H54 (cell line): ENCODE data around the gene ANKRD60.
A peak's percentile ranks its signal among the peaks of the same experiment; 100 is the strongest.

Experiments used
- DNase-seq: peaks from one replicate; pipeline ENCODE4 v3.0.0; 2011; ENCODE audit warnings: low spot score, mixed read lengths; ENCODE audit not compliant: insufficient read length
- FAIRE-seq: peaks from 3 replicates; lab custom pipeline; 2011; peaks lifted over from hg19 to GRCh38; lab: Jason Lieb, UNC
- POLR2A ChIP-seq: IDR thresholded peaks from 2 replicates; pipeline ENCODE4 v1.6.1; 2011; ENCODE audit warnings: low read depth, mild to moderate bottlenecking, low read length

ANKRD60 gene

DNA sequence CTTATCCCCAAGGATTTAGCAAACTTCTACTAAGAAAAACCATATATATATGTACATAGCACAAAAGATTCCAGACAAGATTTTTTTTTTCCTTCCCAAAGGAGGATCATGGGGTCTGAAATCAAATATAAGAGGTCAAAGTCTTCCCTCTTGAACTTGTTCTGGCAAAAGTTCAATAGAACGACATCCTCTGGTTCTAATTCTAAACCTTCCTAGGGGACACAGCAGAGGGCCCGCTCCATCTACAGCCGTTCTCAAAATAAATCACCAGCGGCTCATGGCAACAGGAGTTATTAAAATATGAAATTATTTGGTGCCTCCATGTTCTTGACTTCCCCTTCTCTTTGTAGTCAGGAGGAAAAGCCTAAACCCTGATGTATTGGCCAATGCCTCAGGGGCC is 29.0 kb downstream of the ANKRD60 start:
- FAIRE-seq, result no peak
- DNase-seq, result no peak
- no peak for TF ChIP-seq POLR2A

DNA sequence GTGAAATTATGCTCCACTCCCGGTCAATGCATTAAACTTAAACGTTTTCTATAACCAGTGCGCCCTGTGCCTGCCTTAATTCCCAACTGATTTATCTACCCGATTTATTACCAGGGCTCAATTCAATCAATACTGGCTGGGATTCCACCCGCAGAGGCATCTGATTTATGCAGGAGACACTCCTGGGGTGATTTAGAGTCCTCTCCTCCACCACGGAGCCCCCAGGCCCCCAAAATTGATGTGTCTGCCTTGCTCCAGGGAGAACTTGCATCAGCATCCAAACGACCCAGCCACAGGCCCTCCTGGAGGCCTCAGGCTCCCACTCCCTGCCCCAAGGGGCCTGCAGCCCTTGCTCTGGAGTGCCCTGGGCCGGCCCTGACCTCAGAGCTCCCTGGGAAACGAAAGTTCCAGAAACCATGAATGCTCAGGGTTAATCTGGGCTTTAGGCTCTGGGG is 29.5 kb downstream of the ANKRD60 start:
- no peak for DNase-seq
- FAIRE-seq, result no peak
- TF ChIP-seq POLR2A, result no peak

DNA sequence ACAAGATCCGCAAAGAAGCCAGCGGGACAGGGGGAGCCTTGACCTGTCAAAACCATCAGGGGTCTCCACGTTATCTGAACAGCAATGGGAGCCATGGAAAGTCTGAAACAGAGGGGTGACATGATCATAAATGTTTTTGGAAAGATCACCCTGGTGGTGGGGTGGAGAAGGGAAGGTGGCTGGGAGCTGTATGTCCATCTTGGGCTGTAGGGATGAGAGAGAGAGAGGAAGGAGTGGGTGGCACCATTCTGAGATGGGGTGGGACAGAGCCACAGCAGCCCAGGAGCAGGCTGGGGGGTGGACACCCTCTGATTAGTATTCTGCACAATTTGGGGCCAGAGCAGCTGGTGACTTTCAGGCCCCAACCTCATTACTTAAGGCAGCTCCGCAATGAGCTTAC is 30.1 kb downstream of the ANKRD60 start:
- DNase-seq (no peak), FAIRE-seq (no peak)
- no peak for TF ChIP-seq POLR2A

DNA sequence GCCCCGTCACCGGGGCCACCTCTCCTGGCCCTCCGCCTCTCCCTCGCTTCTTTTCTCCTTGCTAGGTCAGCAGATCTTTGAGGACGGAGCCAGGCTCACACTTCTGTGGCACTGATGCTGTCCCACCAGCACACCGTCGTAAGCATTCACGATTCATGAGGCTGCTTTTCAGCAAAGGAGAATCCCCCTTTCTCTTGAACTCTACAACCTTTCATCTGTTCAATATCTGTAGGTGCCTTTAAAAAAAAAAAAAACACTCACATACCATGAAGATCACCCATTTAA is 31.3 kb downstream of the ANKRD60 start:
- DNase-seq (no peak), FAIRE-seq (no peak)
- TF ChIP-seq POLR2A, result no peak

DNA sequence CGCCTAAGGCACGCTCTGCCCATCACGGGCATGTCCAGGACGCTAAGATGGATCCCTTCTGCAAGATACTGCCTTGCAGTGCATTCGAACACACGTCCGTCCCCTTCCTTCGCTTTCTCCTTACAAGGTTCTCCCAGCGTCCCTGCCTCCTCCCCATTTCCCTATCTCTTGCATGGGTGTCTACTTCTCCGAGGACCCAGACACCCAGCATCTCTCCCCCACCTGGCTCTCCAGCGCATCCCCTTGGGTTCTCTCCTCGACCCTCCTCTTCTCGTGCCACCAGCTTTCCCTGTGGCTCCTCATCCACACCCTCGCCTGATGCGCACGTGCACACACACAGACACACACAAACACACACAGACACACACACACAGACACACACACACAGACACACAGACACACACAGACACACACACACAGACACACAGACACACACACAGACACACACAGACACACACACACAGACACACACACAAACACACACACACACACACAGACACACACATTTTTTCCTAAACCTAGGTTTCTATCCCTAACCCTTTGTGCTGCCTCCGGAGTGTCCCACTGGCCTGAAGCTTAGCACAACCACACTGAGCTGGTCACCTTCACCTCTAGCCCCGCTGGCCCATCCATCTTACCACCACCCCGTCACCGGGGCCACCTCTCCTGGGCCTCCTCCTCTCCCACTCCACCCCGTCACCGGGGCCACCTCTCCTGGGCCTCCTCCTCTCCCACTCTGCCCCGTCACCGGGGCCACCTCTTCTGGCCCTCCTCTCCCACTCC is 31.9 kb downstream of the ANKRD60 start:
- no peak for TF ChIP-seq POLR2A
- FAIRE-seq (no peak), DNase-seq (no peak)

DNA sequence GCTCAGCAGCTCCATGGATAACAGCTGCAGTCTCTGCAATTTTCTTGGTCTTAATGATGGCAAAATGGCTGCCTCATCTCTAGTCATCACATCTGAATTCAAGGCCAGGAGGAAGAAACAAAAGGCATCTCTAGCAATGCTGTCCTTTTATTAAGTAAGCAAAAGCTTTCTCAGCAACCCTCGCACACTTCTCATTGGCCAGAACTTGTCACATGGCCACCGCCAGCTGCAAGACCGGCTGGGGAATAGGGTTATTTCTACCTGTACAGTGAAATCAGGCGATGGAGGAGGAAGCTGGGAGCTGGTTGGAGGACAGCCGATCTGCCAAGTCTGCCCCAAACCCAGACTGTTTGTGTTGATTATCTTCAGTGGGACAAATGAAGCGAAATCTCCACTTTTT is 33.4 kb downstream of the ANKRD60 start:
- no peak for DNase-seq
- no peak for TF ChIP-seq POLR2A
- no peak for FAIRE-seq

DNA sequence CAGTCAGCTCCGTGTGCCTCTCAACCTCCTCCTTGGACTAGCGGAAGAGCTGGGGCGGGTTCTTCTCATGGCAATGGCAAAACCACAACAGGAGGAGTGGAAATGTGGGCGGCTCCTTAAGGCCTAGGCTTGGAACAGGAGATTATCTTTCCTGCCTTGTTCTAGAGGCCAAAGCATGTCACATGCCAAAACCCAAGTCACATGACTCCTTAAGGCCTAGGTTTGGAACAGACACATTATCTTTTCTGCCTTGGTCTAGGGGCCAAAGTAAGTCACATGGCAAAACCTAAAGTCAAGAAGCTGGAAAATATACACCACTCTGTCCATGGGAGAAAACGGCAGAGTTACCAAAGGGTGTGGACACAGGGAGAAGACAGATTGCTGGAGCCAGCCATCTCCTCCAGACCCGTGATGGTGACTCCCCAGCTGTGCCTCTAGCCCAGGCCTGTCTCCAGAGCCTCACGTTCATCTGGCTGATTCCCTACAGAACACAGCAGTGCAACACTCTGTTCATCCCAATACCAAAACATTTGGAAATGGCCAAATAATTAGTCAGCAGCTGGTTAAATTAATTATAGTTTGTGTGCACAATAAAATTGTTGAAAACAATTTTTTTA is 34.2 kb downstream of the ANKRD60 start:
- FAIRE-seq, result no peak
- DNase-seq, result no peak
- TF ChIP-seq POLR2A, result no peak

DNA sequence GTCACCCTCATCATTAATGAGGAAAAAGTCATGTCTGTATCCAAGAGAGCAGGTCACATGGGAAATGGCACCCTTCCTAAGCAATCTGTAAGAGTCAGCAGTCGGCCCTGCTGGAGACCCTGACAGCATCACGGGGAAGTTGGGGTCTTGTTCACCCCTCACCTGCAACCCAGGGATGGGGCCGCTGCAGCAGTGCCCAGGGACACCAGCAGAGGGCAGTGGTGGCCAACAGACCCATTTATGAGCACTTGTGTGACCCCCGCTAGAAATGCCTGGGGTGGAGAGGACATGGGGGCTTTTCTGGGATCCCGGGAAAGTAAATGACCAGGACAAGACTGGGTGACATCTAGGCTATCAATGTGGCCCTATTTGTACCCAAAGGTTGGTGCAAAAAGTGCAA is 35.9 kb downstream of the ANKRD60 start:
- DNase-seq (no peak), FAIRE-seq (no peak)
- TF ChIP-seq POLR2A, result no peak

DNA sequence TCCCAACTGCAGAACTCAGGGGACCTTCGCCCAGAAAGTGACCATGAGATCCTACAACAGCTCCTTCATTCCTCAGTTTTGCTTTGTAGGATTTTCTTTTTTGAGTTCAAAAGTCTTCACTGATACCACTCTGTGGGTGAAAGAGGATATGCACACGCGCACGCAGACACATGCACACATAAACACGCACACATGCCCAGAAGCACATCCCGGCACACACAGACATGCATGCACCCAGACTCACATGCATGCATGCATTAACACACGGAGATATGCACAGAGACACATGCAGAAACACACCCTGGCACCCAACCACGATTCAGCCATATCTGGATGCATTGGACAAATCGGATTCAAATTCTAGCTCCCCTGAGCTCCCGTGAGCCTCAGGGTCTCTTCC is 36.4 kb downstream of the ANKRD60 start:
- no peak for DNase-seq
- FAIRE-seq, result no peak
- no peak for TF ChIP-seq POLR2A

DNA sequence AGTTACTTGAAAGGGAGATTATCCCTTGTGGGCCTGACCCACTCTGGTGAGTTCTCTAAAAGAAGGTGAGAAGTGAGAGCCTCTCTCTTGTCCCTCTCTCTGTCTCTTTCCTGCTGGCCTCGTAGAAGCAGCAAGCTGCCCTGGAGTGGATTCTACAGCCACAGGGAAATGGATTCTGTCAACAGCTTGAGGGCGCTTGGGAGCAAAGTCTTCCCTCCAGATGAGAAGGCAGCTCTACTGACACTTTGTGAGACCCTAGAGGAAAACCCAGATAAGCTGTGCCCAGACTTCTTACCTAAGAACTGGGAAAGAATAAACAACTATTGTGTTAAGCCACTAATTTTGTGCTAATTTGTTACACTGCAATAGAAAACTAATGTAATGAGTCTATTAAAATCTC is 39.9 kb downstream of the ANKRD60 start:
- FAIRE-seq, result no peak
- DNase-seq, result no peak
- TF ChIP-seq POLR2A, result no peak

DNA sequence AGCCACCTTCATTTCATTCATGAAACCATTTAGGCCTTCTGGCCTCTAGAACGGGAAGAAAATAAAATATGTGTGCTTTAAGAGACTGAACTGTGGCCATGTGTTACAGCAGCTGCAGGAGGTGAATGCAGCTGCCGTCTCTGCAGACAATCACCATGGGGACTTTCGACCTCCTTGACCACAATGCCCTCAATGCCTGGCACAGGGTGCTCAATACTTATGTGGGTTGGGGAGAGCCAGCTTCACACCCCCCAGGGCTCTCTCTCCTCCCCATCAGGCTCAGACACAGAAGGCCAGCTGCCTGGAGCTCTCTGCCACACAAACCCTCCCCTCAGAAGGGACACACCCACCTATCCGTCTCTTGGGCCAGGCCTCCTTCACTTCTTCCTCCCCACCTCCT is 43.5 kb downstream of the ANKRD60 start:
- DNase-seq, result no peak
- FAIRE-seq, result no peak
- no peak for TF ChIP-seq POLR2A

DNA sequence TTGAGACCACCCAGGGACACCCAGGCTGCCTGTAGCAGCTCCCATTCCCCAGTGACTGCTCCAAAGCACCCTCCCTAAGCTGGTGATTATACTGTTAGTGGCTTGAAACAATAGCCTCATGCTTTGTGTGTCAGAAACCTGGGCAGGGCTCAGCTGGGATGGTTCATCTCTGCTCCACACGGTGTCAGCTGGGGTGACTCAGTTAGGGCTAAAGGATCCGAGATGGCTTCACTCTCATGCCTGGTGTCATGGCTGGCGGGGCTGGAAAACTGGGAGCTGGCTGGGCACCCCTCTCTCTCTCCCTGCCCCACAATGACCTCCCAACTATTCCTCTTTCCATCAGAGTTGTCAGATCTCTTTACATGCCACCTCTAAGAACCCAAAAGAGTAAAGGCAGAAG is 44.4 kb downstream of the ANKRD60 start:
- no peak for TF ChIP-seq POLR2A
- DNase-seq, result no peak
- no peak for FAIRE-seq

DNA sequence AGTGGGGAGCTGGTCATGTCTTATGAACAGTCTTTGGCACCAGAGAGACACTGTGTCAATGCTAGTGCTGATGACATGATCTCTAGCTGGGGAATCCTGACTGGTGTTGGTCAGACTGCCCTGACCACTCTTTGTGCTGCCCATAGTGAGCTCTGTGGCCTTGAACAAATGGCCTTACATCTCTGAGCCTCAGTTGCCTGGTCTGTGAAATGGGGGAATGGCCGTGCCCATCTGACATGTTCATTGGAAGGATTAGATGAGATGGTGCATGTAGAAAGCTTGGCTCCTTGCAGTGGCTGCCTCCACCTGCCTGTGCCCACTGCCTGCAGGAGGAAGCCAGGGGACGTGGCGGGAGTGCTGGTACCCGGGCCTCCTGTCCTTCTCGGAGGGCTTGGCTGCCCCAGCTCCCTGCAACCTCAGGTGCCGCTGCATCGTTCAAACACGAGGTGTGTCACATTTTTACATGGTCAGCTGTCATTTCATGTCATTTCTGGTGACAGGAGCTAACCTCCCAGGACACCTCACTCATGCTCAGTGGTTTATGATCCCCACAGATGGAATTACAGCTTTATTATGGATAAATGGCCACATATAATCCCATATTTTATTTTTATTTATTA is 45.8 kb downstream of the ANKRD60 start:
- no peak for DNase-seq
- no peak for TF ChIP-seq POLR2A
- FAIRE-seq, result no peak

DNA sequence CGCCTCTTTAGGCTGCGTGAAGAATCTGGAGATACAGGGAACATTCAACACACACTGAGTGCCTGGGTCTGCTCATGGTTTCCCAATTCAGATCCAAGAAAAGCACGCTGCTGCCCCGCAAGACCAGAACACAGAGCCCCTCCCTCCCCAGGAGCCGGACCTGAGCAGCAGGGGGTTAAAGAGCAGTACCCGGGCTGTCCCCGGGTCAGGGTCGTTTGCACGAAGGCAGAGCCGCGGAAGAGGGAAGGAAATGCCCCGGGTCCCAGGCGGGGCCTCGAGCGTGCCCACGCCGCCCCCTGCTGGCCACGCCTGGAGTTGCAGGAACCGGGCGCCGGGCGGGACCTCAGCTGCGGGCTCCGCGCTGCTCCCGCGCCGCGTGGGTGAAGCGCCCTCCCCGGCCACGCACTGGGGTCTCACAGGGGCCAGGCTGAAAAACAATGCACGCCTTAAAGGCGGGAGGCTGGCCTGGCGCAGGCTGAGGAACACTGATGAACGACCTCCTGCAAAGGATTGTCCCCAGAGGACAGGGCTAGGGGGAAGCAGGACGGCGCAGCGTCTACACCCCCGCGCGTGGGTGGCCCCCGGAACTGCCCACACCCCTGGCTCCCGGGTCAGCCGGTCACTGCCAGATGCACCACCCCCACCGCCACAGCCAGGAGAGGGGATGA is 48.9 kb downstream of the ANKRD60 start:
- TF ChIP-seq POLR2A, result no peak
- FAIRE-seq (no peak), DNase-seq (peak; percentile 81)

DNA sequence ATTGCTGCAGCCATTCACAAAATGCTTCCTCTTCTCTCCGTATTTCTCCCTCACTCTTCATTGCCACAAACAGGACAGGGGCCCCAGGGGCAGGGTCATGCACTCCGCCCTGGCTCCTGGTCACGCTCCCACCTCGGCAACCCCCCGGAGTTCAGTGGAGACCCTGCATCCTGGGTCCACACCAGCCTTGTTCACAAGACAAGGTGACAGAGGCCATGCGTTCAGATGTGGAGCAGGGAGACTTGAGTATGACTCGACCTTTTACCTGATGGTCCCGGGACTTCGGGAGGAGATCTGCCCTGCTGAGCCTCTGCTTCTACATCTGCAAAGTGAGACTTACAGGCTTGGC is 49.4 kb downstream of the ANKRD60 start:
- FAIRE-seq, result no peak
- no peak for TF ChIP-seq POLR2A
- no peak for DNase-seq
